ENCODE measurements around the gene CDC45.
"Not testable (repeated sequence)": the region's sequence is repeated elsewhere in the genome, so short reads cannot be mapped to it uniquely, and the experiment has no call there.

DNA sequence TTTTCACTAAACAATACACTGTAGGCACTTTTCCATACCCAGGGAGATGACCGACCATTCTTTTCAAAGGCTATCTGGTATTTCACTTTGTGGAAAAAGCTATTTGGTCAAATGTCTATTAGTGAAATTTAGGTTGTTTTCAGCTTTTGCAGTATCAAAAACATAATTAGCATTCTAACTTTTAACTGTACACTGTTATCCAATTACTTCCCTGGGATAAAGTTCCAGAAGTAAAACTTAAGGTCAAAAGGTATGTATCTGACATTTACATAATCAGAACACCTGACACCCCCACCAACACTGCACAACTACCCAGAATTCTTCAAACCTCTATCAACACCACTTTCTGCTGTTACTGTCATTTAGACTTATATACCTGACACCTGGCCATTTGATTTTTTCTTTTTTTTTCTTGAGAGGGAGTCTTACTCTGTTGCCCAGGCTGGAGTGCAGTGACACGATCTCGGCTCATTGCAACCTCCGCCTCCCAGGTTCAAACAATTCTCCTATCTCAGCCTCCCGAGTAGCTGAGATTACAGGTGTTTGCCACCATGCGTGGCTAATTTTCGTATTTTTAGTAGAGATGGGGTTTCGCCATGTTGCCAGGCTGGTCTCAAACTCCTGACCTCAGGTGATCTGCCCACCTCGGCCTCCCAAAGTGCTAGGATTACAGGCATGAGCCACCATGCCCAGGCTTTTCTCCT, 34.3 kb upstream of the CDC45 start:
- TF ChIP-seq ZNF274 (IDR thresholded peaks at IDR 0.05; ENCODE audit: low read length); ZNF274 (tag by site-specific recombination; IDR thresholded peaks at IDR 0.05; ENCODE audit: borderline replicate concordance); ZNF266 (tag by site-specific recombination; IDR thresholded peaks at IDR 0.05; ENCODE audit: low read depth); ZNF629 (tag by site-specific recombination; IDR thresholded peaks at IDR 0.05); ZNF549 (tag by site-specific recombination; IDR thresholded peaks at IDR 0.05); SETDB1 (IDR thresholded peaks at IDR 0.05; ENCODE audit: insufficient read length, low read length); ZNF558 (tag by site-specific recombination; IDR thresholded peaks at IDR 0.05); ZNF48 (tag by site-specific recombination; IDR thresholded peaks at IDR 0.05); ZNF843 (tag by site-specific recombination; IDR thresholded peaks at IDR 0.05); ZNF24 (tag by site-specific recombination; IDR thresholded peaks at IDR 0.05); ZNF501 (tag by site-specific recombination; IDR thresholded peaks at IDR 0.05); ZNF529 (tag by site-specific recombination; IDR thresholded peaks at IDR 0.05; ENCODE audit: insufficient replicate concordance): not testable (repeated sequence)
- TF ChIP-seq, protein P1, sequence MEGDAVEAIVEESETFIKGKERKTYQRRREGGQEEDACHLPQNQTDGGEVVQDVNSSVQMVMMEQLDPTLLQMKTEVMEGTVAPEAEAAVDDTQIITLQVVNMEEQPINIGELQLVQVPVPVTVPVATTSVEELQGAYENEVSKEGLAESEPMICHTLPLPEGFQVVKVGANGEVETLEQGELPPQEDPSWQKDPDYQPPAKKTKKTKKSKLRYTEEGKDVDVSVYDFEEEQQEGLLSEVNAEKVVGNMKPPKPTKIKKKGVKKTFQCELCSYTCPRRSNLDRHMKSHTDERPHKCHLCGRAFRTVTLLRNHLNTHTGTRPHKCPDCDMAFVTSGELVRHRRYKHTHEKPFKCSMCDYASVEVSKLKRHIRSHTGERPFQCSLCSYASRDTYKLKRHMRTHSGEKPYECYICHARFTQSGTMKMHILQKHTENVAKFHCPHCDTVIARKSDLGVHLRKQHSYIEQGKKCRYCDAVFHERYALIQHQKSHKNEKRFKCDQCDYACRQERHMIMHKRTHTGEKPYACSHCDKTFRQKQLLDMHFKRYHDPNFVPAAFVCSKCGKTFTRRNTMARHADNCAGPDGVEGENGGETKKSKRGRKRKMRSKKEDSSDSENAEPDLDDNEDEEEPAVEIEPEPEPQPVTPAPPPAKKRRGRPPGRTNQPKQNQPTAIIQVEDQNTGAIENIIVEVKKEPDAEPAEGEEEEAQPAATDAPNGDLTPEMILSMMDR (tag by site-specific recombination; IDR thresholded peaks at IDR 0.05): not testable (repeated sequence)
- TF ChIP-seq, protein P2, sequence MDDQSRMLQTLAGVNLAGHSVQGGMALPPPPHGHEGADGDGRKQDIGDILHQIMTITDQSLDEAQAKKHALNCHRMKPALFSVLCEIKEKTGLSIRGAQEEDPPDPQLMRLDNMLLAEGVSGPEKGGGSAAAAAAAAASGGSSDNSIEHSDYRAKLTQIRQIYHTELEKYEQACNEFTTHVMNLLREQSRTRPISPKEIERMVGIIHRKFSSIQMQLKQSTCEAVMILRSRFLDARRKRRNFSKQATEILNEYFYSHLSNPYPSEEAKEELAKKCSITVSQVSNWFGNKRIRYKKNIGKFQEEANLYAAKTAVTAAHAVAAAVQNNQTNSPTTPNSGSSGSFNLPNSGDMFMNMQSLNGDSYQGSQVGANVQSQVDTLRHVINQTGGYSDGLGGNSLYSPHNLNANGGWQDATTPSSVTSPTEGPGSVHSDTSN (CRISPR knock-in tag; IDR thresholded peaks at IDR 0.05): not testable (repeated sequence)

All from HEK293 (cell line).